ENCODE measurements around the gene C5AR2.
A peak's percentile ranks its signal among the peaks of the same experiment; 100 is the strongest.
"Not testable (repeated sequence)": the region's sequence is repeated elsewhere in the genome, so short reads cannot be mapped to it uniquely, and the experiment has no call there.

C5AR2 gene

GRCh38 chr19:47384533-47384932 is 52.6 kb downstream of the C5AR2 start:
- DNase-seq (ENCODE audit: low read depth in 1 of 2, low spot score in 1 of 2) = not testable (repeated sequence)

GRCh38 chr19:47386582-47386981 is 54.6 kb downstream of the C5AR2 start:
- DNase-seq (ENCODE audit: low read depth in 1 of 2, low spot score in 1 of 2) = not testable (repeated sequence)

GRCh38 chr19:47387623-47388022 is 55.6 kb downstream of the C5AR2 start:
- DNase-seq (ENCODE audit: low read depth in 1 of 2, low spot score in 1 of 2) = not testable (repeated sequence)

GRCh38 chr19:47388721-47389120 is 56.7 kb downstream of the C5AR2 start:
- not testable (repeated sequence) for DNase-seq (ENCODE audit: low read depth in 1 of 2, low spot score in 1 of 2)

GRCh38 chr19:47389150-47389556 is 57.2 kb downstream of the C5AR2 start:
- DNase-seq (ENCODE audit: low read depth in 1 of 2, low spot score in 1 of 2) = no peak

- no peak for DNase-seq (ENCODE audit: low read depth in 1 of 2, low spot score in 1 of 2)
Observed at GRCh38 chr19:47390533-47391488, 58.8 kb downstream of the C5AR2 start.

GRCh38 chr19:47391510-47392223 is 59.7 kb downstream of the C5AR2 start:
- peak; percentile 66 to 75 for DNase-seq (ENCODE audit: low read depth in 1 of 2, low spot score in 1 of 2)
